DND-41 (cell line): Measurements from ENCODE around the gene OGFOD1.

Experiments used
- ATAC-seq: fragments of 200-7000 bp; cut with Tn5 transposase; 3 replicates; pipeline ENCODE4 v1.9.1; 2021; ENCODE audit warnings: low read depth; ENCODE audit not compliant: insufficient read depth
- DNase-seq: peaks from one replicate; pipeline ENCODE4 v3.0.0-alpha.2; 2020
- H2AFZ ChIP-seq: 2 replicates; pipeline ENCODE4 v1.6.0; 2012; ENCODE audit warnings: low read depth, low read length
- H3K27ac ChIP-seq: 2 replicates; pipeline ENCODE4 v1.5.1; 2012; ENCODE audit warnings: low read length, inconsistent platforms
- H3K27me3 ChIP-seq: fragments of 200-600 bp; sonication (generic); 2 replicates; pipeline ENCODE4 v1.6.0; 2012; ENCODE audit warnings: low read length, mild to moderate bottlenecking, inconsistent platforms; ENCODE audit not compliant: insufficient read depth, poor library complexity
- H3K36me3 ChIP-seq: 2 replicates; pipeline ENCODE4 v1.5.1; 2012; ENCODE audit warnings: low read length, inconsistent platforms; ENCODE audit not compliant: insufficient read depth
- H3K4me1 ChIP-seq: 2 replicates; pipeline ENCODE4 v1.5.1; 2012; ENCODE audit warnings: mild to moderate bottlenecking, low read length; ENCODE audit not compliant: insufficient read depth
- H3K4me2 ChIP-seq: 2 replicates; pipeline ENCODE4 v1.6.0; 2012; ENCODE audit warnings: mild to moderate bottlenecking, moderate library complexity, low read length, inconsistent platforms; ENCODE audit not compliant: insufficient read depth
- H3K4me3 ChIP-seq, 2 experiments: fragments of 200-600 bp in 1 of 2; shearing (Covaris generic) in 1 of 2; 2 replicates each; pipeline ENCODE4 v1.5.1; 2012 to 2016; ENCODE audit warnings: inconsistent platforms in 2 of 2, low read length in 2 of 2, mild to moderate bottlenecking in 2 of 2, low read depth in 1 of 2, moderate library complexity in 1 of 2
- H3K79me2 ChIP-seq: 2 replicates; pipeline ENCODE4 v1.6.0; 2012; ENCODE audit warnings: low read length, inconsistent platforms; ENCODE audit not compliant: insufficient read depth
- H3K9ac ChIP-seq: 2 replicates; pipeline ENCODE4 v1.6.0; 2012; ENCODE audit warnings: low read depth, mild to moderate bottlenecking, inconsistent platforms, low read length, moderate library complexity
- H3K9me3 ChIP-seq: 2 replicates; pipeline ENCODE4 v1.5.1; 2012; ENCODE audit warnings: low read length, moderate library complexity, mild to moderate bottlenecking, inconsistent platforms; ENCODE audit not compliant: insufficient read depth, severe bottlenecking
- H4K20me1 ChIP-seq: 2 replicates; pipeline ENCODE4 v1.6.0; 2012; ENCODE audit warnings: low read length; ENCODE audit not compliant: insufficient read depth
- EZH2 ChIP-seq: IDR thresholded peaks from 3 replicates; pipeline ENCODE4 v1.6.1; 2012; ENCODE audit warnings: borderline replicate concordance, low read depth, mild to moderate bottlenecking, moderate library complexity, low read length, inconsistent platforms; ENCODE audit not compliant: severe bottlenecking
- TF ChIP-seq, protein P1 (sequence below): IDR thresholded peaks from 2 replicates; pipeline ENCODE4 v1.5.1; 2012; ENCODE audit warnings: borderline replicate concordance, low read length, moderate library complexity, mild to moderate bottlenecking; ENCODE audit not compliant: poor library complexity, severe bottlenecking; ENCODE audit errors: extremely low read depth

OGFOD1 gene

DNA sequence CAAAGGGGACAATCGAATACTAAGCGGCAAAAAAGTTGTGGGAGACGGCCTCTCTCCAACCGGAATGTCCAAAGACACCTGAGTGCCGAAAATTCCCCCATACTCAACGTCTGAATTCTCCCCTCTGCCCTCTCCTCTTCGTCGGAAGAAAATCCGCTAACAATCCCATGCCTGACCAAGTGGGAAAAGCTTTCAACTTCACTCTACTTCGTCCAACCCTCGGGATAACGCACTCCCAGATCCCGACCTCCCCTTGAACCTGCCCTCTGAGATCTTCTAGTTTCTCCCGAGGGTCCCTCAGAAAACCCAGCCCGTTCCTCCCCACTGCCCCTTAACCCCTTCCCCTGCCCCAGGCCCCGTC lies 27.0 kb upstream of the OGFOD1 start:
- Histone ChIP-seq H3K79me2 (peaks cover 57% of the 10 kb centered on the region), H3K36me3 (peaks cover 5% of the 10 kb centered on the region; the same call in 1 of the 2 replicates), H3K4me1 (peaks cover 40% of the 10 kb centered on the region), H2AFZ (peak overlapping the region; percentile 67), H3K4me3 (peak overlapping the region; percentile 72 to 90; a peak in 3 of 4 replicates), H3K27ac (peak overlapping the region; percentile 75), H3K9ac (peak overlapping the region; percentile 94), H3K27me3 (no peaks in the 10 kb centered on the region), H3K9me3 (no peaks in the 10 kb centered on the region), H3K4me2 (peak overlapping the region; percentile 77), H4K20me1 (peaks cover 42% of the 10 kb centered on the region)
- DNase-seq (no peak), ATAC-seq (no peak)
- TF ChIP-seq EZH2 = no peak
- TF ChIP-seq, protein P1, sequence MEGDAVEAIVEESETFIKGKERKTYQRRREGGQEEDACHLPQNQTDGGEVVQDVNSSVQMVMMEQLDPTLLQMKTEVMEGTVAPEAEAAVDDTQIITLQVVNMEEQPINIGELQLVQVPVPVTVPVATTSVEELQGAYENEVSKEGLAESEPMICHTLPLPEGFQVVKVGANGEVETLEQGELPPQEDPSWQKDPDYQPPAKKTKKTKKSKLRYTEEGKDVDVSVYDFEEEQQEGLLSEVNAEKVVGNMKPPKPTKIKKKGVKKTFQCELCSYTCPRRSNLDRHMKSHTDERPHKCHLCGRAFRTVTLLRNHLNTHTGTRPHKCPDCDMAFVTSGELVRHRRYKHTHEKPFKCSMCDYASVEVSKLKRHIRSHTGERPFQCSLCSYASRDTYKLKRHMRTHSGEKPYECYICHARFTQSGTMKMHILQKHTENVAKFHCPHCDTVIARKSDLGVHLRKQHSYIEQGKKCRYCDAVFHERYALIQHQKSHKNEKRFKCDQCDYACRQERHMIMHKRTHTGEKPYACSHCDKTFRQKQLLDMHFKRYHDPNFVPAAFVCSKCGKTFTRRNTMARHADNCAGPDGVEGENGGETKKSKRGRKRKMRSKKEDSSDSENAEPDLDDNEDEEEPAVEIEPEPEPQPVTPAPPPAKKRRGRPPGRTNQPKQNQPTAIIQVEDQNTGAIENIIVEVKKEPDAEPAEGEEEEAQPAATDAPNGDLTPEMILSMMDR = no peak

DNA sequence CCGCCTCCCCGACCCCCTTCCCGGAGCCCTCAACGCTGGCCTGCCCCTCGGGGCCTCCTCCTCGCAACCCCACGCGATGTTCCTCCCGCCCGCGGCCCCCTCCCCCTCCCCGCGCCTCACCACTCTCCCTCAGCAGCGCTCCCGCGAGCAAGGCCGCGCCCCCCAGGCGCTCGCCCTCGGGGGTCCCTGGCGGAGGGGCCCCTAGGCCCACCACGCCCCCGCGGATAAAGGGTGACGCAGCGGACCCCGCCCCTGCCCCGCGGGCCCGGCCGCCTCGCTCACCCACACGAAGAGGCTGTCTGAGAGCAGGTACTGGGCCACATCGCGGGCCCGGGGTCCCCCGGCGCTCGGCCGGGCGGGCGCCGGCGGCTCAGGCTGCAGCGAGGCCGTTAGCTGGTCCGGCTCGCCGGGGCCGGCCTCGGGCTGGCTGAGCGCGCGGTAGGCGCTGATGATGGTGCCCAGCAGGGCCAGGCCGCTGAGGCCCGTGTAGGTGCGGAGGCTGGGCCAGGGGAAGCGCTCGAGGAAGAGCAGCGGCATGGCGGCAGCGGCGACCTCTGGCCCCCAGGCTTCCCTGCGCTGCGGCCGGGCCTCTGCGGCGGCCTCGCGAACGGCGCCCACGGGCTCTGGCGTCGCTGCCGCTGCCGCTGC lies 26.4 kb upstream of the OGFOD1 start:
- Histone ChIP-seq H4K20me1 (peaks cover 41% of the 10 kb centered on the region), H3K4me2 (peak overlapping the region; percentile 77), H3K27ac (peak overlapping the region; percentile 76), H2AFZ (peak overlapping the region; percentile 82), H3K9me3 (no peaks in the 10 kb centered on the region), H3K27me3 (no peaks in the 10 kb centered on the region), H3K36me3 (peaks cover 5% of the 10 kb centered on the region), H3K4me3 (peak overlapping the region; percentile 72 to 90), H3K4me1 (peaks cover 40% of the 10 kb centered on the region), H3K79me2 (peaks cover 53% of the 10 kb centered on the region), H3K9ac (peak overlapping the region; percentile 94)
- TF ChIP-seq EZH2 = no peak
- TF ChIP-seq, protein P1 = no peak
- ATAC-seq (peak; percentile 65), DNase-seq (peak; percentile 73)

DNA sequence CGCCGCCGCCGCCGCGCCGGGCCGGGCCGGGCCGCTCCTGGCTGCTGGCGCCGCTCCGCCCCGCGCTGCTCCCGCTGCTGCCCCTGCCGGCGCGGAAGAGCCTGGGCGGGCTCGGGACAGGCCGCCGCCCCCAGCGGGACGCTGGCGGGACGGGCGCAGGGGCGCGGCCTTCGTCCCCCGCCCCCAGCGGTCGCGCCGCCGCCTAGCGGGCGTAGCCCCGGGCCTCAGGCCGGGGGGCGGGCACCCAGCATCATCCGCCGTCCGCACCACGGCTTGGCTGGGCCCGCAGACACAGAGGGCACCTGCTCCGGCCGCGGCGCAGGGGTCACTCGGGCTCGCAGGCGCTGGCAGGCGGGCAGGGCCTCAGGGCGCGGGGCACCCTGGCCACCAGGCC lies 25.9 kb upstream of the OGFOD1 start, which contains the start of gene AMFR:
AMFR (minus strand) TSS at position 107 of the 394 bp plus-strand sequence. CDS start 218 bp downstream, outside the sequence.
- DNase-seq (peak; percentile 72), ATAC-seq (peak; percentile 91)
- Histone ChIP-seq H3K27me3 (no peaks in the 10 kb centered on the region), H3K36me3 (peaks cover 8% of the 10 kb centered on the region), H3K9ac (peak within 1 kb of the TSS; percentile 94), H3K27ac (peak within 1 kb of the TSS; percentile 76), H3K4me3 (peak within 1 kb of the TSS; percentile 72 to 90), H2AFZ (peak within 1 kb of the TSS; percentile 82), H4K20me1 (peaks cover 36% of the 10 kb centered on the region), H3K4me1 (peaks cover 37% of the 10 kb centered on the region), H3K4me2 (peak within 1 kb of the TSS; percentile 77), H3K9me3 (no peaks in the 10 kb centered on the region), H3K79me2 (peaks cover 48% of the 10 kb centered on the region)
- no peak for TF ChIP-seq EZH2
- TF ChIP-seq, protein P1 = peak; percentile 60
